ENCODE results near the gene GPR78. TPM values are rescaled to one million over a fixed set of nuclear protein-coding genes. Genes with fewer than 3 reads are reported as not detected.
A peak's percentile ranks its signal among the peaks of the same experiment; 100 is the strongest.

Gene GPR78
- total RNA-seq, 2 donors from 2014 or later: 3.7 to 8.1 TPM

DNA sequence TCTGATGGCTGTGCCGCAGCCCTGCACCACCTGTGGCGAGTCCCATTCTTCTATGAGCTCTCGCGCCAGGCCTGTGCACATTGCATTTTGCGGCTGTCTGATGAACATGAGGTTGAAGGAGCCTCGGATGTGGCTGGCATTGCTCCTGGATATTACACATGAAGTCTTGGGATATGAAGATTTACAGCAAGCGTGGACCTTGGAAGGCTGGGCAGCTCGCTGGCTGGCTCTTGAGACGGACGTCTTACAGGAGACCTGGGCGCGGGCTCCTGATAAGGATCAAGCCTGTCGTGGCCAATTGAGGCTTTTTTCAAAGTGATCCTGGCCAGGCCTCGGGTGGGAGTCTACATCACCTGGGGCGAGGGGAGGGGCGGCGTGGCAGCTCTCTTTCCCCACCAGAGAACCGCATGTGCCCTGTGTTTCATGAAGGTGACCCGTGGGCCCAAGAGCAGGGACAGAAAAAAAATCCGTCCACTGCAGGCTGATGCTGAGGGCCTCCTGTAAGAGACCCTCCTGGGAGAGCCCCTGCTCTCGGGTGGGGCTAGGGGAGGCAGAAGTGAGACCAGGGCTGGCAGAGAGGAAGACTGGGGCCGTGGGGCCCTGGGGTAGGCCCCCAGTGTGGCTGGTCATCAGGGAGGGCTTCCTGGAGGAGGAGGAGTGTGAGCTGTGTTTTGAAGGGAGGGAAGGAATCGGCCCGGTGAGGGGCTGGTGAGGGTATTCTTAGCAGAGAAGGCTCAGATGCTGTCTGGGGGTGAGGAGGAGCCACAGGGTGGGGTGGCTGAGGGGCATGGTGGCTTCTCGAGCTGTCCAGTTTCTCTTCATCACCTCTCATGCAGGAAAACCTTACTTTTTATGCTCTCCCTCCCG, 36.0 kb downstream of the GPR78 start:
- H3K4me1 Mint-ChIP-seq: no peaks in the 10 kb centered on the region
- H3K4me3 ChIP-seq (ENCODE audit: low read length): no peak overlapping the region
- H3K9me3 Mint-ChIP-seq: no peaks in the 10 kb centered on the region
- TF ChIP-seq, protein P1, sequence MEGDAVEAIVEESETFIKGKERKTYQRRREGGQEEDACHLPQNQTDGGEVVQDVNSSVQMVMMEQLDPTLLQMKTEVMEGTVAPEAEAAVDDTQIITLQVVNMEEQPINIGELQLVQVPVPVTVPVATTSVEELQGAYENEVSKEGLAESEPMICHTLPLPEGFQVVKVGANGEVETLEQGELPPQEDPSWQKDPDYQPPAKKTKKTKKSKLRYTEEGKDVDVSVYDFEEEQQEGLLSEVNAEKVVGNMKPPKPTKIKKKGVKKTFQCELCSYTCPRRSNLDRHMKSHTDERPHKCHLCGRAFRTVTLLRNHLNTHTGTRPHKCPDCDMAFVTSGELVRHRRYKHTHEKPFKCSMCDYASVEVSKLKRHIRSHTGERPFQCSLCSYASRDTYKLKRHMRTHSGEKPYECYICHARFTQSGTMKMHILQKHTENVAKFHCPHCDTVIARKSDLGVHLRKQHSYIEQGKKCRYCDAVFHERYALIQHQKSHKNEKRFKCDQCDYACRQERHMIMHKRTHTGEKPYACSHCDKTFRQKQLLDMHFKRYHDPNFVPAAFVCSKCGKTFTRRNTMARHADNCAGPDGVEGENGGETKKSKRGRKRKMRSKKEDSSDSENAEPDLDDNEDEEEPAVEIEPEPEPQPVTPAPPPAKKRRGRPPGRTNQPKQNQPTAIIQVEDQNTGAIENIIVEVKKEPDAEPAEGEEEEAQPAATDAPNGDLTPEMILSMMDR (conservative IDR thresholded peaks at IDR 0.05): no peak
- H3K36me3 ChIP-seq (ENCODE audit: control insufficient read depth, insufficient read depth, low read length): no peaks in the 10 kb centered on the region
- H3K4me1 ChIP-seq (ENCODE audit: control insufficient read depth, insufficient read depth, low read length): no peaks in the 10 kb centered on the region
- H3K4me3 Mint-ChIP-seq: no peak overlapping the region
- no peaks in the 10 kb centered on the region for H3K27me3 Mint-ChIP-seq (ENCODE audit: insufficient read depth)
- no peaks in the 10 kb centered on the region for H3K9me3 ChIP-seq (ENCODE audit: control insufficient read depth, low read length)
- peak overlapping the region; percentile 29 for H3K27ac Mint-ChIP-seq
- WGBS, 2 experiments (ENCODE audit: insufficient coverage in 1 of 2, insufficient read length in 1 of 2): 89 to 91% methylated on average over 17 to 26 of the region's 26 CpGs
- no peak overlapping the region for H3K9ac ChIP-seq (ENCODE audit: extremely low read depth, low read length, poor library complexity, severe bottlenecking)
- no peaks in the 10 kb centered on the region for H3K27me3 ChIP-seq (ENCODE audit: control insufficient read depth, insufficient read depth, low read length, poor library complexity, severe bottlenecking)
- DNase-seq: no peak
- H3K36me3 Mint-ChIP-seq (ENCODE audit: low read depth): peaks cover 21% of the 10 kb centered on the region
- H3K27ac ChIP-seq (ENCODE audit: low read depth, low read length): no peak overlapping the region

- Histone ChIP-seq H3K4me3 (ENCODE audit: low read length) (no peak overlapping the region), H3K9me3 (ENCODE audit: control insufficient read depth, low read length) (no peaks in the 10 kb centered on the region), H3K36me3 (ENCODE audit: control insufficient read depth, insufficient read depth, low read length) (no peaks in the 10 kb centered on the region), H3K27me3 (ENCODE audit: control insufficient read depth, insufficient read depth, low read length, poor library complexity, severe bottlenecking) (no peaks in the 10 kb centered on the region), H3K9ac (ENCODE audit: extremely low read depth, low read length, poor library complexity, severe bottlenecking) (no peak overlapping the region), H3K27ac (ENCODE audit: low read depth, low read length) (no peak overlapping the region), H3K4me1 (ENCODE audit: control insufficient read depth, insufficient read depth, low read length) (no peaks in the 10 kb centered on the region)
- H3K4me3 Mint-ChIP-seq: no peak overlapping the region
- H3K36me3 Mint-ChIP-seq (ENCODE audit: low read depth): peaks cover 18% of the 10 kb centered on the region
- no peaks in the 10 kb centered on the region for H3K4me1 Mint-ChIP-seq
- TF ChIP-seq, protein P1 (conservative IDR thresholded peaks at IDR 0.05): no peak
- no peak for DNase-seq
- H3K9me3 Mint-ChIP-seq: no peaks in the 10 kb centered on the region
- 90% methylated on average over 14 to 16 of the region's 16 CpGs for WGBS, 2 experiments (ENCODE audit: insufficient coverage in 1 of 2, insufficient read length in 1 of 2)
- H3K27ac Mint-ChIP-seq: no peak overlapping the region
- no peaks in the 10 kb centered on the region for H3K27me3 Mint-ChIP-seq (ENCODE audit: insufficient read depth)
Observed at GRCh38 chr4:8616831-8617230, 36.6 kb downstream of the GPR78 start.

DNA sequence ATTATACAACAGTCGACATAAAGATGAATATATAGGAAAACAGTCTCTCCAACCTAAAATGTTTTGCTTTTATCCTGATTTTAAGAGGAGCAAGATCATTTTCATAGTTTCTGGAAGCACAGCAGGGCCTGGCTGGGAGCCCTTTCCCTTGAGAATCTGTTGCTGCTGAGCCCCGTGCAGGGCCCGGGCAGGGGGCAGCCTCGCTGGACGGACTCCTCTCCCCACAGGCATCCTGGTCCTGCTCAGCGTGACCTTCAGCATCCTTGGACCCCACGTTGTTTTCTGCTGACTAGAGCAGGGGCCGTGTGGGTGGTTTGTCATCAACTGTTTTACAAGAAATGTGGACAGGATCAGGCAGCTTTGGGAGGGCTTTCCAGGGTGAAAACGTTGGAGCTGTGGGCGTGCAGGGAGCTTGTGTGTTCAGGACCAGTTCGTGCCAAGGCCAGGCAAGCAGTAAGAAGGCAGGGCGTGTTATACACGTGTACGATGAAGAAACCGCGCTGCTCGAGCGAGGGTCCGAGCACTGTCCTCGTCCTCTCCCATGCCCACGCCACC, 37.4 kb downstream of the GPR78 start:
- Mint-ChIP-seq H3K9me3 (no peaks in the 10 kb centered on the region), H3K4me1 (no peaks in the 10 kb centered on the region), H3K27ac (no peak overlapping the region), H3K36me3 (ENCODE audit: low read depth) (peaks cover 18% of the 10 kb centered on the region), H3K27me3 (ENCODE audit: insufficient read depth) (no peaks in the 10 kb centered on the region), H3K4me3 (no peak overlapping the region)
- Histone ChIP-seq H3K9ac (ENCODE audit: extremely low read depth, low read length, poor library complexity, severe bottlenecking) (no peak overlapping the region), H3K27ac (ENCODE audit: low read depth, low read length) (no peak overlapping the region), H3K9me3 (ENCODE audit: control insufficient read depth, low read length) (no peaks in the 10 kb centered on the region), H3K27me3 (ENCODE audit: control insufficient read depth, insufficient read depth, low read length, poor library complexity, severe bottlenecking) (no peaks in the 10 kb centered on the region), H3K4me1 (ENCODE audit: control insufficient read depth, insufficient read depth, low read length) (no peaks in the 10 kb centered on the region), H3K36me3 (ENCODE audit: control insufficient read depth, insufficient read depth, low read length) (no peaks in the 10 kb centered on the region), H3K4me3 (ENCODE audit: low read length) (no peak overlapping the region)
- TF ChIP-seq, protein P1 (conservative IDR thresholded peaks at IDR 0.05): no peak
- 90 to 91% methylated on average over 19 to 21 of the region's 21 CpGs for WGBS, 2 experiments (ENCODE audit: insufficient coverage in 1 of 2, insufficient read length in 1 of 2)
- DNase-seq: no peak

Data from endodermal cell (in vitro differentiated cells).